Fibroblast of lung (primary cell): ENCODE measurements around the gene PHF2.

Source experiments
- EZH2 ChIP-seq: IDR thresholded peaks from 2 replicates; pipeline ENCODE4 v1.5.1; 2012; ENCODE audit warnings: low read length, control low read depth, mild to moderate bottlenecking; ENCODE audit errors: missing control alignments
- TF ChIP-seq, protein P1 (sequence below), 2 donors: IDR thresholded peaks in 1 of 2; conservative IDR thresholded peaks in 1 of 2; 1 replicate in 1 of 2; 2 replicates in 1 of 2; pipeline ENCODE4 v1.5.1; 2011 to 2012; ENCODE audit warnings: low read length in 2 of 2, control low read depth in 1 of 2, inconsistent platforms in 1 of 2, low read depth in 1 of 2, mild to moderate bottlenecking in 1 of 2

GRCh38 chr9:93645149-93645889 lies 68.9 kb downstream of the PHF2 start:
- TF ChIP-seq, protein P1, sequence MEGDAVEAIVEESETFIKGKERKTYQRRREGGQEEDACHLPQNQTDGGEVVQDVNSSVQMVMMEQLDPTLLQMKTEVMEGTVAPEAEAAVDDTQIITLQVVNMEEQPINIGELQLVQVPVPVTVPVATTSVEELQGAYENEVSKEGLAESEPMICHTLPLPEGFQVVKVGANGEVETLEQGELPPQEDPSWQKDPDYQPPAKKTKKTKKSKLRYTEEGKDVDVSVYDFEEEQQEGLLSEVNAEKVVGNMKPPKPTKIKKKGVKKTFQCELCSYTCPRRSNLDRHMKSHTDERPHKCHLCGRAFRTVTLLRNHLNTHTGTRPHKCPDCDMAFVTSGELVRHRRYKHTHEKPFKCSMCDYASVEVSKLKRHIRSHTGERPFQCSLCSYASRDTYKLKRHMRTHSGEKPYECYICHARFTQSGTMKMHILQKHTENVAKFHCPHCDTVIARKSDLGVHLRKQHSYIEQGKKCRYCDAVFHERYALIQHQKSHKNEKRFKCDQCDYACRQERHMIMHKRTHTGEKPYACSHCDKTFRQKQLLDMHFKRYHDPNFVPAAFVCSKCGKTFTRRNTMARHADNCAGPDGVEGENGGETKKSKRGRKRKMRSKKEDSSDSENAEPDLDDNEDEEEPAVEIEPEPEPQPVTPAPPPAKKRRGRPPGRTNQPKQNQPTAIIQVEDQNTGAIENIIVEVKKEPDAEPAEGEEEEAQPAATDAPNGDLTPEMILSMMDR (conservative IDR thresholded peaks at IDR 0.05 in 1 of 2, IDR thresholded peaks at IDR 0.05 in 1 of 2; ENCODE audit: low read depth in 1 of 2, low read length in 2 of 2), result no peak
- no peak for TF ChIP-seq EZH2
